ES-I3 (cell line): ENCODE measurements around the gene S100A7.
"Not testable (repeated sequence)": the region's sequence is repeated elsewhere in the genome, so short reads cannot be mapped to it uniquely, and the experiment has no call there.

Experiments used
- H3K36me3 ChIP-seq: 2 replicates; pipeline ENCODE4 v1.6.1; 2013; ENCODE audit warnings: mild to moderate bottlenecking, low read length, control low read depth, moderate library complexity; ENCODE audit not compliant: insufficient read depth
- H3K4me1 ChIP-seq: 2 replicates; pipeline ENCODE4 v1.6.1; 2013; ENCODE audit warnings: mild to moderate bottlenecking, control low read depth, low read length; ENCODE audit not compliant: insufficient read depth
- H3K9ac ChIP-seq: 2 replicates; pipeline ENCODE4 v1.6.1; 2013; ENCODE audit warnings: low read depth, mild to moderate bottlenecking, low read length, moderate library complexity
- H3K9me3 ChIP-seq: 2 replicates; pipeline ENCODE4 v1.6.1; 2013; ENCODE audit warnings: mild to moderate bottlenecking, low read length, moderate library complexity; ENCODE audit not compliant: control insufficient read depth, insufficient read depth

Gene S100A7

GRCh38 chr1:153487707-153488106, 27.3 kb upstream of the S100A7 start:
- Histone ChIP-seq H3K36me3 (no peaks in the 10 kb centered on the region), H3K4me1 (peaks cover 8% of the 10 kb centered on the region), H3K9ac (no peak overlapping the region), H3K9me3 (no peaks in the 10 kb centered on the region)

GRCh38 chr1:153485863-153486262, 25.4 kb upstream of the S100A7 start:
- no peak overlapping the region for H3K9ac ChIP-seq
- no peaks in the 10 kb centered on the region for H3K36me3 ChIP-seq
- H3K9me3 ChIP-seq, result no peaks in the 10 kb centered on the region
- peaks cover 8% of the 10 kb centered on the region for H3K4me1 ChIP-seq

GRCh38 chr1:153483776-153484175, 23.3 kb upstream of the S100A7 start:
- no peaks in the 10 kb centered on the region for H3K36me3 ChIP-seq
- H3K9me3 ChIP-seq, result no peaks in the 10 kb centered on the region
- no peak overlapping the region for H3K9ac ChIP-seq
- peaks cover 4% of the 10 kb centered on the region; the same call in 1 of the 2 replicates for H3K4me1 ChIP-seq

GRCh38 chr1:153481124-153481523, 20.7 kb upstream of the S100A7 start:
- Histone ChIP-seq H3K9me3 (no peaks in the 10 kb centered on the region), H3K9ac (no peak overlapping the region), H3K36me3 (no peaks in the 10 kb centered on the region), H3K4me1 (peaks cover 4% of the 10 kb centered on the region; the same call in 1 of the 2 replicates)

GRCh38 chr1:153478692-153479618, 18.5 kb upstream of the S100A7 start:
- Histone ChIP-seq H3K9me3 (no peaks in the 10 kb centered on the region; the same call in 1 of the 2 replicates), H3K36me3 (no peaks in the 10 kb centered on the region), H3K9ac (no peak overlapping the region), H3K4me1 (peaks cover 1% of the 10 kb centered on the region; the same call in 1 of the 2 replicates)

GRCh38 chr1:153478047-153478691, 17.7 kb upstream of the S100A7 start:
- H3K9ac ChIP-seq, result no peak overlapping the region
- H3K9me3 ChIP-seq, result peaks cover 5% of the 10 kb centered on the region
- H3K4me1 ChIP-seq, result no peaks in the 10 kb centered on the region
- no peaks in the 10 kb centered on the region for H3K36me3 ChIP-seq

- Histone ChIP-seq H3K9me3 (peaks cover 18% of the 10 kb centered on the region), H3K9ac (no peak overlapping the region), H3K36me3 (no peaks in the 10 kb centered on the region), H3K4me1 (no peaks in the 10 kb centered on the region)
These were observed 16.1 kb upstream of the S100A7 start for GRCh38 chr1:153476491-153477093.

GRCh38 chr1:153475282-153475681, 14.8 kb upstream of the S100A7 start:
- peaks cover 23% of the 10 kb centered on the region for H3K9me3 ChIP-seq

GRCh38 chr1:153474347-153474746, 13.9 kb upstream of the S100A7 start:
- Histone ChIP-seq H3K4me1 (no peaks in the 10 kb centered on the region), H3K9ac (no peak overlapping the region), H3K36me3 (no peaks in the 10 kb centered on the region), H3K9me3 (peaks cover 23% of the 10 kb centered on the region)

More at GRCh38 chr1:153475282-153475681, 14.8 kb upstream of the S100A7 start:
- H3K9ac ChIP-seq, result no peak overlapping the region
- H3K4me1 ChIP-seq, result no peaks in the 10 kb centered on the region
- H3K36me3 ChIP-seq, result no peaks in the 10 kb centered on the region

- no peaks in the 10 kb centered on the region for H3K36me3 ChIP-seq
- peaks cover 10% of the 10 kb centered on the region for H3K4me1 ChIP-seq
- H3K9me3 ChIP-seq, result peaks cover 23% of the 10 kb centered on the region
- H3K9ac ChIP-seq, result no peak overlapping the region
These were observed 10.3 kb upstream of the S100A7 start for GRCh38 chr1:153470707-153471106.

- Histone ChIP-seq H3K4me1 (peaks cover 10% of the 10 kb centered on the region), H3K36me3 (no peaks in the 10 kb centered on the region), H3K9ac (no peak overlapping the region), H3K9me3 (peaks cover 8% of the 10 kb centered on the region; the same call in 1 of the 2 replicates)
These were observed 6.5 kb upstream of the S100A7 start for GRCh38 chr1:153466908-153467307.

GRCh38 chr1:153465811-153466636, 5.6 kb upstream of the S100A7 start:
- no peak overlapping the region; the same call in 1 of the 2 replicates for H3K9ac ChIP-seq
- no peaks in the 10 kb centered on the region; the same call in 1 of the 2 replicates for H3K9me3 ChIP-seq
- no peaks in the 10 kb centered on the region for H3K36me3 ChIP-seq
- H3K4me1 ChIP-seq, result peaks cover 10% of the 10 kb centered on the region

GRCh38 chr1:153462741-153463140, 2.3 kb upstream of the S100A7 start:
- H3K9ac ChIP-seq, H3K9me3 ChIP-seq, H3K36me3 ChIP-seq: not testable (repeated sequence)
- peaks cover 10% of the 10 kb centered on the region for H3K4me1 ChIP-seq

GRCh38 chr1:153459655-153460054, 796 bp downstream of the S100A7 start:
- Histone ChIP-seq H3K4me1 (no peaks in the 10 kb centered on the region), H3K9ac (no peak overlapping the region), H3K9me3 (no peaks in the 10 kb centered on the region), H3K36me3 (no peaks in the 10 kb centered on the region)
